Ishikawa (cell line): Measurements from ENCODE around the gene RPAP3.

Experiments used
- CEBPB ChIP-seq: IDR thresholded peaks from 2 replicates; pipeline ENCODE4 v1.6.1; 2012
- EP300 ChIP-seq: IDR thresholded peaks from 2 replicates; pipeline ENCODE4 v1.6.1; 2012; ENCODE audit warnings: borderline replicate concordance
- MAX ChIP-seq: IDR thresholded peaks from 2 replicates; pipeline ENCODE4 v1.6.1; 2012
- NFIC ChIP-seq: IDR thresholded peaks from 2 replicates; pipeline ENCODE4 v1.6.1; 2012
- RAD21 ChIP-seq: IDR thresholded peaks from 2 replicates; pipeline ENCODE4 v1.6.1; 2012; ENCODE audit warnings: low read depth
- REST ChIP-seq: IDR thresholded peaks from 2 replicates; pipeline ENCODE4 v1.6.1; 2012; ENCODE audit warnings: low read depth, mild to moderate bottlenecking
- TAF1 ChIP-seq: IDR thresholded peaks from 2 replicates; pipeline ENCODE4 v1.6.1; 2012; ENCODE audit warnings: low read depth, mild to moderate bottlenecking
- TCF12 ChIP-seq: IDR thresholded peaks from 2 replicates; pipeline ENCODE4 v1.6.1; 2012; ENCODE audit warnings: low read depth
- YY1 ChIP-seq: IDR thresholded peaks from 2 replicates; pipeline ENCODE4 v1.6.1; 2012; ENCODE audit warnings: low read depth

GRCh38 chr12:47751561-47751960 is 45.7 kb upstream of the RPAP3 start:
- TF ChIP-seq REST (no peak), TAF1 (no peak), MAX (no peak), CEBPB (no peak), EP300 (no peak), NFIC (no peak), YY1 (no peak), TCF12 (no peak), RAD21 (no peak)
